ENCODE results near the gene GCNT1.
"Not testable (repeated sequence)": the region's sequence is repeated elsewhere in the genome, so short reads cannot be mapped to it uniquely, and the experiment has no call there.

The GCNT1 gene

GRCh38 chr9:76516871-76517270 lies 57.9 kb downstream of the GCNT1 start:
- no peak overlapping the region for H3K27ac ChIP-seq (ENCODE audit: low read depth in 2 of 2, low read length in 2 of 2)
- no peaks in the 10 kb centered on the region for H3K9me3 ChIP-seq (ENCODE audit: control insufficient read depth in 2 of 2, low read length in 2 of 2)
- no peaks in the 10 kb centered on the region for H3K36me3 ChIP-seq (ENCODE audit: control insufficient read depth in 2 of 2, insufficient read depth in 2 of 2, low read length in 2 of 2)
- no peak overlapping the region for H3K4me3 ChIP-seq (ENCODE audit: low read length in 2 of 2)
- no peaks in the 10 kb centered on the region for H3K4me1 ChIP-seq (ENCODE audit: control insufficient read depth in 2 of 2, insufficient read depth in 2 of 2, low read length in 2 of 2)
- no peak overlapping the region for H3K9ac ChIP-seq (ENCODE audit: low read depth in 1 of 2, low read length in 2 of 2)
- no peaks in the 10 kb centered on the region for H3K27me3 ChIP-seq (ENCODE audit: control insufficient read depth in 2 of 2, insufficient read depth in 2 of 2, low read length in 2 of 2)

DNA sequence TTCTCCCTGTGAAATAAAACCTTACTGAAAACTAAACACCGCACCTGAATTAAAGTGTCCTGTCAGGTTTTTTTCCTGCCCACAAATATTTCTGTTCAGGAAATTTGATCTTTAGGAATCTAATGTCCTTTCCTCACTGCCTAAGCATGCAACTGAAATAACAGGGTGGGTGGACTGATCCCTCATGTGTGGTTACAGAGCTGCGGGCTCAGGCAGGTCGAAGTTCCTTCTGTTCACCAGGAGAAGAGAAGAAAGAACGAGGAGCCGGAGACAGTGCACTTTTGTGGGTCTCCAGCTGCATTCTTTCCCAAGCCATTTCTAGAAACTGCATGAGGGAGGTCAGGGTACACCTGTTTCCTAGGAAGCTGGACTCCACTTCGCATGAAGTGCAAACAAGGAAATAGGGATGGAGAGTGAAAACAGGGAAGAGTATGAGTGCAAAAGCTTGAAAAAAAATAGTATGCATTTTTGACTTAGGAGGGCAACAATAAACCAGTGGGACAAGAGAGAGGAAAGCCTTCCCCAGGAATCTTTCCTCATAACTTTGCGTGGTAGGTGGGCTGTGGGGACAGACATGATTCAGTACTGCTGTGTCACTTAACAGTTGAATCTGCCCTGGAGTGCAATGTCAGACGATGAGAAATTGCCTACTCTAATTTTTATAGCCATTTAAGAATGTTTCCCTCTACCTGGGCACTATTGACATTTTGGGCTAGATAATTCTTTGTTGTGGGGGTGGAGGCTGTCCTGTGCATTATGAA lies 60.3 kb downstream of the GCNT1 start:
- Histone ChIP-seq H3K27me3 (ENCODE audit: control insufficient read depth in 2 of 2, insufficient read depth in 2 of 2, low read length in 2 of 2) (no peaks in the 10 kb centered on the region), H3K27ac (ENCODE audit: low read depth in 2 of 2, low read length in 2 of 2) (no peak overlapping the region), H3K4me3 (ENCODE audit: low read length in 2 of 2) (no peak overlapping the region), H3K9ac (ENCODE audit: low read depth in 1 of 2, low read length in 2 of 2) (no peak overlapping the region), H3K36me3 (ENCODE audit: control insufficient read depth in 2 of 2, insufficient read depth in 2 of 2, low read length in 2 of 2) (no peaks in the 10 kb centered on the region), H3K4me1 (ENCODE audit: control insufficient read depth in 2 of 2, insufficient read depth in 2 of 2, low read length in 2 of 2) (no peaks in the 10 kb centered on the region), H3K9me3 (ENCODE audit: control insufficient read depth in 2 of 2, low read length in 2 of 2) (no peaks in the 10 kb centered on the region)

- Histone ChIP-seq H3K4me3 (ENCODE audit: low read length in 2 of 2) (no peak overlapping the region), H3K4me1 (ENCODE audit: control insufficient read depth in 2 of 2, insufficient read depth in 2 of 2, low read length in 2 of 2) (no peaks in the 10 kb centered on the region), H3K36me3 (ENCODE audit: control insufficient read depth in 2 of 2, insufficient read depth in 2 of 2, low read length in 2 of 2) (no peaks in the 10 kb centered on the region), H3K27me3 (ENCODE audit: control insufficient read depth in 2 of 2, insufficient read depth in 2 of 2, low read length in 2 of 2) (no peaks in the 10 kb centered on the region), H3K27ac (ENCODE audit: low read depth in 2 of 2, low read length in 2 of 2) (no peak overlapping the region), H3K9ac (ENCODE audit: low read depth in 1 of 2, low read length in 2 of 2) (no peak overlapping the region), H3K9me3 (ENCODE audit: control insufficient read depth in 2 of 2, low read length in 2 of 2) (no peaks in the 10 kb centered on the region)
These were observed 62.3 kb downstream of the GCNT1 start for GRCh38 chr9:76521244-76521681.

- Histone ChIP-seq H3K4me3 (ENCODE audit: low read length in 2 of 2) (no peak overlapping the region), H3K27ac (ENCODE audit: low read depth in 2 of 2, low read length in 2 of 2) (no peak overlapping the region), H3K36me3 (ENCODE audit: control insufficient read depth in 2 of 2, insufficient read depth in 2 of 2, low read length in 2 of 2) (no peaks in the 10 kb centered on the region), H3K27me3 (ENCODE audit: control insufficient read depth in 2 of 2, insufficient read depth in 2 of 2, low read length in 2 of 2) (no peaks in the 10 kb centered on the region), H3K9ac (ENCODE audit: low read depth in 1 of 2, low read length in 2 of 2) (no peak overlapping the region), H3K4me1 (ENCODE audit: control insufficient read depth in 2 of 2, insufficient read depth in 2 of 2, low read length in 2 of 2) (no peaks in the 10 kb centered on the region), H3K9me3 (ENCODE audit: control insufficient read depth in 2 of 2, low read length in 2 of 2) (no peaks in the 10 kb centered on the region)
These were observed 62.9 kb downstream of the GCNT1 start for GRCh38 chr9:76521906-76522305.

DNA sequence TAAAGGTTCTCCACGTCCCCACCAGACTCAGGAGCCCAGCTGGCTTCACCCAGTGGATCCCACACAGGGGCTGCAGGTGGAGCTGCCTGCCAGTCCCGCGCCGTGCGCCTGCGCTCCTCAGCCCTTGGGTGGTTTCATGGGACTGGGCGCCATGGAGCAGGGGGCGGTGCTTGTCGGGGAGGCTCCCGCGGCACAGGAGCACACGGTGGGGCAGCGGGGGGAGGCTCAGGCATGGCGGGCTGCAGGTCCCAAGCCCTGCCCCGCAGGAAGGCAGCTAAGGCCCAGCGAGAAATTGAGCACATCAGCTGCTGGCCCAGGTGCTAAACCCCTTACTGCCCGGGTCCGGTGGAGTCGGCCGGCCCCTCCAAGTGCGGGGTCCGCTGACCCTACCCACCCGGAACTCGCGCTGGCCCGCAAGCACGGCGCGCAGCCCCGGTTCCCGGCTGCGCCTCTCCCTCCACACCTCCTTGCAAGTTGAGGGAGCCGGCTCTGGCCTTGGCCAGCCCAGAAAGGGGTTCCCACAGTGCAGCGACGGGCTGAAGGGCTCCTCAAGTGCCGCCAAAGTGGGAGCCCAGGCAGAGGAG lies 64.7 kb downstream of the GCNT1 start:
- not testable (repeated sequence) for H3K27ac ChIP-seq (ENCODE audit: low read depth in 2 of 2, low read length in 2 of 2); H3K4me3 ChIP-seq (ENCODE audit: low read length in 2 of 2); H3K36me3 ChIP-seq (ENCODE audit: control insufficient read depth in 2 of 2, insufficient read depth in 2 of 2, low read length in 2 of 2); H3K9me3 ChIP-seq (ENCODE audit: control insufficient read depth in 2 of 2, low read length in 2 of 2); H3K9ac ChIP-seq (ENCODE audit: low read depth in 1 of 2, low read length in 2 of 2); H3K4me1 ChIP-seq (ENCODE audit: control insufficient read depth in 2 of 2, insufficient read depth in 2 of 2, low read length in 2 of 2); H3K27me3 ChIP-seq (ENCODE audit: control insufficient read depth in 2 of 2, insufficient read depth in 2 of 2, low read length in 2 of 2)

- Histone ChIP-seq H3K36me3 (ENCODE audit: control insufficient read depth in 2 of 2, insufficient read depth in 2 of 2, low read length in 2 of 2) (no peaks in the 10 kb centered on the region), H3K9ac (ENCODE audit: low read depth in 1 of 2, low read length in 2 of 2) (no peak overlapping the region), H3K9me3 (ENCODE audit: control insufficient read depth in 2 of 2, low read length in 2 of 2) (no peaks in the 10 kb centered on the region), H3K4me3 (ENCODE audit: low read length in 2 of 2) (no peak overlapping the region), H3K27me3 (ENCODE audit: control insufficient read depth in 2 of 2, insufficient read depth in 2 of 2, low read length in 2 of 2) (no peaks in the 10 kb centered on the region), H3K27ac (ENCODE audit: low read depth in 2 of 2, low read length in 2 of 2) (no peak overlapping the region), H3K4me1 (ENCODE audit: control insufficient read depth in 2 of 2, insufficient read depth in 2 of 2, low read length in 2 of 2) (no peaks in the 10 kb centered on the region)
These were observed 66.2 kb downstream of the GCNT1 start for GRCh38 chr9:76525196-76525595.

GRCh38 chr9:76526026-76526425 lies 67.0 kb downstream of the GCNT1 start:
- Histone ChIP-seq H3K9ac (ENCODE audit: low read depth in 1 of 2, low read length in 2 of 2) (no peak overlapping the region), H3K4me1 (ENCODE audit: control insufficient read depth in 2 of 2, insufficient read depth in 2 of 2, low read length in 2 of 2) (no peaks in the 10 kb centered on the region), H3K4me3 (ENCODE audit: low read length in 2 of 2) (no peak overlapping the region), H3K27me3 (ENCODE audit: control insufficient read depth in 2 of 2, insufficient read depth in 2 of 2, low read length in 2 of 2) (no peaks in the 10 kb centered on the region), H3K9me3 (ENCODE audit: control insufficient read depth in 2 of 2, low read length in 2 of 2) (no peaks in the 10 kb centered on the region), H3K36me3 (ENCODE audit: control insufficient read depth in 2 of 2, insufficient read depth in 2 of 2, low read length in 2 of 2) (no peaks in the 10 kb centered on the region), H3K27ac (ENCODE audit: low read depth in 2 of 2, low read length in 2 of 2) (no peak overlapping the region)

GRCh38 chr9:76528056-76528455 lies 69.1 kb downstream of the GCNT1 start:
- Histone ChIP-seq H3K36me3 (ENCODE audit: control insufficient read depth in 2 of 2, insufficient read depth in 2 of 2, low read length in 2 of 2) (no peaks in the 10 kb centered on the region), H3K4me3 (ENCODE audit: low read length in 2 of 2) (no peak overlapping the region), H3K9ac (ENCODE audit: low read depth in 1 of 2, low read length in 2 of 2) (no peak overlapping the region), H3K27ac (ENCODE audit: low read depth in 2 of 2, low read length in 2 of 2) (no peak overlapping the region), H3K4me1 (ENCODE audit: control insufficient read depth in 2 of 2, insufficient read depth in 2 of 2, low read length in 2 of 2) (no peaks in the 10 kb centered on the region), H3K27me3 (ENCODE audit: control insufficient read depth in 2 of 2, insufficient read depth in 2 of 2, low read length in 2 of 2) (no peaks in the 10 kb centered on the region), H3K9me3 (ENCODE audit: control insufficient read depth in 2 of 2, low read length in 2 of 2) (no peaks in the 10 kb centered on the region)

GRCh38 chr9:76528642-76529190 lies 69.7 kb downstream of the GCNT1 start:
- Histone ChIP-seq H3K36me3 (ENCODE audit: control insufficient read depth in 2 of 2, insufficient read depth in 2 of 2, low read length in 2 of 2) (no peaks in the 10 kb centered on the region), H3K4me3 (ENCODE audit: low read length in 2 of 2) (no peak overlapping the region), H3K9me3 (ENCODE audit: control insufficient read depth in 2 of 2, low read length in 2 of 2) (no peaks in the 10 kb centered on the region), H3K27me3 (ENCODE audit: control insufficient read depth in 2 of 2, insufficient read depth in 2 of 2, low read length in 2 of 2) (no peaks in the 10 kb centered on the region), H3K27ac (ENCODE audit: low read depth in 2 of 2, low read length in 2 of 2) (no peak overlapping the region), H3K4me1 (ENCODE audit: control insufficient read depth in 2 of 2, insufficient read depth in 2 of 2, low read length in 2 of 2) (no peaks in the 10 kb centered on the region), H3K9ac (ENCODE audit: low read depth in 1 of 2, low read length in 2 of 2) (no peak overlapping the region)

DNA sequence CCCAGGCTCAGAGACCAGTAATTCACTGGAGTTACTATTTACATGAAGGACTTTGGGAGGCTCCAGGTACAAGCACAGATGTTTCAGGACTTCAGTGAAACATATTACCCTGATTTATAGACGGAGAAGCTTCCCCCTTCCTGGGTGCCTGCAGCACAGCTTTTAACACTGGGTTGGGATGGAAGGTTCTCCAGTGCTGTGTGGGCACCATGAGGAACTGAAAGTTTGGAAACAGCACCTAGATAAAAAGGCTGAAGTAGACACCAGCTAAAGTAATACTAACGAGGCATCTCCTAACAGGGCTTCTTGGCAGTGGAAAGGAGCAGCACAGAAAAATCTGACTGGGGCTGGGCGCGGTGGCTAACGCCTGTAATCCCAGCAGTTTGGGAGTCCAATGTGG lies 70.7 kb downstream of the GCNT1 start:
- Histone ChIP-seq H3K27me3 (ENCODE audit: control insufficient read depth in 2 of 2, insufficient read depth in 2 of 2, low read length in 2 of 2) (no peaks in the 10 kb centered on the region), H3K9me3 (ENCODE audit: control insufficient read depth in 2 of 2, low read length in 2 of 2) (no peaks in the 10 kb centered on the region), H3K9ac (ENCODE audit: low read depth in 1 of 2, low read length in 2 of 2) (no peak overlapping the region), H3K4me1 (ENCODE audit: control insufficient read depth in 2 of 2, insufficient read depth in 2 of 2, low read length in 2 of 2) (no peaks in the 10 kb centered on the region), H3K4me3 (ENCODE audit: low read length in 2 of 2) (no peak overlapping the region), H3K36me3 (ENCODE audit: control insufficient read depth in 2 of 2, insufficient read depth in 2 of 2, low read length in 2 of 2) (no peaks in the 10 kb centered on the region), H3K27ac (ENCODE audit: low read depth in 2 of 2, low read length in 2 of 2) (no peak overlapping the region)

All from mucosa of rectum (tissue), 2 donors.